Measurements from ENCODE around the gene RANGAP1. TPM values are rescaled to one million over a fixed set of nuclear protein-coding genes. Genes with fewer than 3 reads are reported as not detected.

RANGAP1 gene
- total and polyA plus RNA-seq, 7 donors: 26.2 to 51.8 (median 41.1) TPM

- intact Hi-C loops (cut with DNase I): no loop called here
- H3K36me3 ChIP-seq (ENCODE audit: insufficient read depth in 1 of 2, low read depth in 1 of 2): no peaks in the 10 kb centered on the region
- peaks cover 32% of the 10 kb centered on the region for H3K4me1 ChIP-seq
- ATAC-seq (no peak), DNase-seq (no peak)
- no peaks in the 10 kb centered on the region for H3K27me3 ChIP-seq (ENCODE audit: insufficient read depth in 3 of 3, low read length in 2 of 3)
- H3K27ac ChIP-seq: no peak overlapping the region
- no peak for TF ChIP-seq CTCF (IDR thresholded peaks at IDR 0.05)
- no peaks in the 10 kb centered on the region for H3K9me3 ChIP-seq
- no peak overlapping the region for H3K4me3 ChIP-seq
- WGBS, 3 donors: 68 to 100% (median 88%) methylated on average over 1 of the region's 1 CpG
Observed at GRCh38 chr22:41310336-41310735, 24.3 kb upstream of the RANGAP1 start.

GRCh38 chr22:41308544-41308947 lies 22.6 kb upstream of the RANGAP1 start:
- Histone ChIP-seq H3K36me3 (ENCODE audit: insufficient read depth in 1 of 2, low read depth in 1 of 2) (peaks cover 0 to 5% of the 10 kb centered on the region in 2 donors), H3K4me1 (peaks cover 33% of the 10 kb centered on the region), H3K27me3 (ENCODE audit: insufficient read depth in 3 of 3, low read length in 2 of 3) (no peaks in the 10 kb centered on the region), H3K27ac (peak overlapping the region; percentile 66), H3K4me3 (peak overlapping the region; percentile 15), H3K9me3 (no peaks in the 10 kb centered on the region)
- 24 to 58% (median 31%) methylated on average over 7 of the region's 7 CpGs for WGBS, 3 donors
- ATAC-seq (peak; percentile 75 to 88 (median 80)), DNase-seq (peak; percentile 59 to 84)
- no peak for TF ChIP-seq CTCF (IDR thresholded peaks at IDR 0.05)
- intact Hi-C loops (cut with DNase I): no loop called here

GRCh38 chr22:41308054-41308453 lies 22.1 kb upstream of the RANGAP1 start:
- Histone ChIP-seq H3K4me3 (peak overlapping the region; percentile 15), H3K36me3 (ENCODE audit: insufficient read depth in 1 of 2, low read depth in 1 of 2) (peaks cover 0 to 5% of the 10 kb centered on the region in 2 donors), H3K9me3 (no peaks in the 10 kb centered on the region), H3K4me1 (peaks cover 35% of the 10 kb centered on the region), H3K27me3 (ENCODE audit: insufficient read depth in 3 of 3, low read length in 2 of 3) (no peaks in the 10 kb centered on the region), H3K27ac (peak overlapping the region; percentile 66)
- no peak for TF ChIP-seq CTCF (IDR thresholded peaks at IDR 0.05)
- peak; percentile 40 to 76 for DNase-seq
- intact Hi-C loops (cut with DNase I): no loop called here
- ATAC-seq: peak; percentile 52 to 69 (median 63)
- 23 to 43% (median 26%) methylated on average over 3 of the region's 3 CpGs for WGBS, 3 donors

- Histone ChIP-seq H3K27me3 (ENCODE audit: insufficient read depth in 3 of 3, low read length in 2 of 3) (no peaks in the 10 kb centered on the region), H3K9me3 (no peaks in the 10 kb centered on the region), H3K4me3 (no peak overlapping the region), H3K4me1 (peaks cover 45% of the 10 kb centered on the region), H3K36me3 (ENCODE audit: insufficient read depth in 1 of 2, low read depth in 1 of 2) (peaks cover 0 to 5% of the 10 kb centered on the region in 2 donors), H3K27ac (peak overlapping the region; percentile 54)
- ATAC-seq: peak in 3 of 4 donors; percentile 54 to 62 (median 61)
- intact Hi-C loops (cut with DNase I): no loop called here
- TF ChIP-seq CTCF (IDR thresholded peaks at IDR 0.05): no peak
- WGBS, 3 donors: 85 to 93% (median 87%) methylated on average over 4 of the region's 4 CpGs
- peak; percentile 62 to 75 for DNase-seq
Observed at GRCh38 chr22:41305646-41306045, 19.7 kb upstream of the RANGAP1 start.

GRCh38 chr22:41302811-41303210 lies 16.8 kb upstream of the RANGAP1 start:
- Histone ChIP-seq H3K4me1 (peaks cover 35% of the 10 kb centered on the region), H3K9me3 (no peaks in the 10 kb centered on the region), H3K27ac (peak overlapping the region; percentile 86), H3K27me3 (ENCODE audit: insufficient read depth in 3 of 3, low read length in 2 of 3) (no peaks in the 10 kb centered on the region), H3K4me3 (peak overlapping the region; percentile 100), H3K36me3 (ENCODE audit: insufficient read depth in 1 of 2, low read depth in 1 of 2) (peaks cover 0 to 5% of the 10 kb centered on the region in 2 donors)
- TF ChIP-seq CTCF (IDR thresholded peaks at IDR 0.05): no peak
- no peak for DNase-seq
- intact Hi-C loops (cut with DNase I): no loop called here
- 10 to 13% (median 10%) methylated on average over 5 of the region's 5 CpGs for WGBS, 3 donors
- no peak for ATAC-seq
